SK-N-SH (cell line): ENCODE results near the gene TLCD2. TPM values are rescaled to one million over a fixed set of nuclear protein-coding genes. Genes with fewer than 3 reads are reported as not detected.
"Not testable (repeated sequence)": the region's sequence is repeated elsewhere in the genome, so short reads cannot be mapped to it uniquely, and the experiment has no call there.

Experiments
- CTCF ChIA-PET: fragments of 300-600, 350-600 bp; formaldehyde crosslinking; extraction: SDS; loops from one replicate; lab custom pipeline; 2021; lab: Yijun Ruan, JAX
- POLR2A ChIA-PET: fragments of 350-600 bp; sonication (Branson Sonifier 250); formaldehyde crosslinking; extraction: SDS; loops from one replicate; lab custom pipeline; 2020; ENCODE audit warnings: antibody characterized with exemption, inconsistent platforms; lab: Yijun Ruan, JAX
- DNase-seq: peaks from one replicate; pipeline ENCODE4 v3.0.0; 2012
- H2AFZ ChIP-seq: fragments of 200-600 bp; sonication (generic); 2 replicates; pipeline ENCODE4 v1.8.1; 2016; ENCODE audit warnings: antibody characterized with exemption, mild to moderate bottlenecking, low read depth
- H3F3A ChIP-seq: fragments of 200-600 bp; sonication (generic); replicated peaks from 2 replicates; pipeline ENCODE3; 2016; ENCODE audit warnings: antibody characterized with exemption, mild to moderate bottlenecking; ENCODE audit not compliant: insufficient read depth
- H3K27ac ChIP-seq, 2 experiments: fragments of 200-500 bp in 1 of 2; fragments of 200-600 bp in 1 of 2; sonication (Bioruptor generic) in 1 of 2; sonication (generic), shearing (Covaris generic) in 1 of 2; 2 replicates each; pipeline versions ENCODE4 v1.5.1 to v1.6.1; 2014 to 2016; ENCODE audit warnings: low read depth in 2 of 2, inconsistent platforms in 1 of 2, low read length in 1 of 2, mild to moderate bottlenecking in 1 of 2, mixed read lengths in 1 of 2
- H3K27me3 ChIP-seq: fragments of 200-600 bp; sonication (generic), shearing (Covaris generic); 2 replicates; pipeline ENCODE4 v1.6.1; 2016; ENCODE audit warnings: mixed run types; ENCODE audit not compliant: insufficient read depth
- H3K36me3 ChIP-seq, 2 experiments: fragments of 200-500 bp in 1 of 2; fragments of 200-600 bp in 1 of 2; sonication (Bioruptor generic) in 1 of 2; sonication (generic) in 1 of 2; replicated peaks in 1 of 2; 2 replicates each; pipeline versions ENCODE3 to v1.5.1; 2014 to 2016; ENCODE audit warnings: low read length in 1 of 2, mild to moderate bottlenecking in 1 of 2; ENCODE audit not compliant: insufficient read depth in 2 of 2, control insufficient read depth in 1 of 2
- H3K4me1 ChIP-seq, 2 experiments: fragments of 200-500 bp in 1 of 2; fragments of 200-600 bp in 1 of 2; sonication (Bioruptor generic) in 1 of 2; sonication (generic), shearing (Covaris generic) in 1 of 2; 2 replicates each; pipeline versions ENCODE4 v1.5.1 to v1.6.1; 2014 to 2016; ENCODE audit warnings: low read depth in 1 of 2, low read length in 1 of 2, mixed run types in 1 of 2; ENCODE audit not compliant: insufficient read depth in 2 of 2, control insufficient read depth in 1 of 2
- H3K4me2 ChIP-seq: fragments of 200-600 bp; sonication (generic), shearing (Covaris generic); 2 replicates; pipeline ENCODE4 v1.6.1; 2017; ENCODE audit warnings: mixed run types
- H3K4me3 ChIP-seq, 2 experiments: fragments of 200-500 bp in 1 of 2; fragments of 200-600 bp in 1 of 2; sonication (Bioruptor generic) in 1 of 2; sonication (generic), shearing (Covaris generic) in 1 of 2; 2 replicates each; pipeline versions ENCODE4 v1.5.1 to v1.8.1; 2014 to 2016; ENCODE audit warnings: low read depth in 2 of 2, inconsistent platforms in 1 of 2, low read length in 1 of 2, mild to moderate bottlenecking in 1 of 2, mixed read lengths in 1 of 2, moderate library complexity in 1 of 2
- H3K79me2 ChIP-seq: fragments of 200-600 bp; sonication (generic); 2 replicates; pipeline ENCODE4 v1.8.1; 2017; ENCODE audit warnings: mild to moderate bottlenecking; ENCODE audit not compliant: insufficient read depth
- H3K9ac ChIP-seq: fragments of 200-600 bp; sonication (generic); 2 replicates; pipeline ENCODE4 v1.6.1; 2017; ENCODE audit warnings: mixed run types
- H3K9me2 ChIP-seq: fragments of 200-600 bp; sonication (generic); 2 replicates; pipeline ENCODE4 v1.6.1; 2017; ENCODE audit warnings: mixed run types
- H3K9me3 ChIP-seq: fragments of 200-600 bp; sonication (generic); 2 replicates; pipeline ENCODE4 v1.6.1; 2017; ENCODE audit warnings: mixed run types, mild to moderate bottlenecking, moderate library complexity
- H4K20me1 ChIP-seq: fragments of 200-600 bp; sonication (generic); 2 replicates; pipeline ENCODE4 v1.6.1; 2017; ENCODE audit warnings: mild to moderate bottlenecking, mixed run types; ENCODE audit not compliant: insufficient read depth
- CHD2 ChIP-seq: fragments of 150-350 bp; IDR thresholded peaks from 2 replicates; pipeline ENCODE4 v1.6.1; 2018; ENCODE audit warnings: low read length; ENCODE audit not compliant: partially characterized antibody
- ELF1 ChIP-seq: IDR thresholded peaks from 2 replicates; pipeline ENCODE4 v1.4.0; 2012
- GABPA ChIP-seq: IDR thresholded peaks from 2 replicates; pipeline ENCODE4 v1.4.0; 2012; ENCODE audit warnings: low read depth, mild to moderate bottlenecking
- JUND ChIP-seq: IDR thresholded peaks from 2 replicates; pipeline ENCODE4 v1.4.0; 2012
- MEF2A ChIP-seq: IDR thresholded peaks from 2 replicates; pipeline ENCODE4 v1.4.0; 2012; ENCODE audit warnings: low read depth, borderline replicate concordance
- MXI1 ChIP-seq: IDR thresholded peaks from 2 replicates; pipeline ENCODE4 v1.6.1; 2012; ENCODE audit warnings: mild to moderate bottlenecking, low read depth, low read length, improper control_type of control experiment
- NRF1 ChIP-seq: IDR thresholded peaks from 2 replicates; pipeline ENCODE4 v1.6.1; 2012; ENCODE audit warnings: low read depth, mild to moderate bottlenecking, low read length
- RAD21 ChIP-seq: IDR thresholded peaks from 2 replicates; pipeline ENCODE4 v1.6.1; 2012; ENCODE audit warnings: mild to moderate bottlenecking, low read length
- RXRA ChIP-seq: IDR thresholded peaks from 2 replicates; pipeline ENCODE4 v1.4.0; 2012; ENCODE audit warnings: low read depth, mild to moderate bottlenecking, borderline replicate concordance
- SIN3A ChIP-seq: IDR thresholded peaks from 2 replicates; pipeline ENCODE4 v1.6.1; 2012; ENCODE audit warnings: low read depth, mild to moderate bottlenecking, low read length, moderate library complexity, borderline replicate concordance
- TAF1 ChIP-seq: IDR thresholded peaks from 2 replicates; pipeline ENCODE4 v1.6.1; 2012; ENCODE audit warnings: low read depth, mild to moderate bottlenecking, low read length, moderate library complexity, borderline replicate concordance
- TEAD4 ChIP-seq: IDR thresholded peaks from 2 replicates; pipeline ENCODE4 v1.4.0; 2012; ENCODE audit warnings: mild to moderate bottlenecking, borderline replicate concordance; ENCODE audit not compliant: insufficient read depth
- YY1 ChIP-seq: IDR thresholded peaks from 2 replicates; pipeline ENCODE4 v1.4.0; 2012; ENCODE audit warnings: low read depth, mild to moderate bottlenecking
- WGBS: methylation state at CpG from one replicate; pipeline ENCODE4 v1.1.6; 2017; ENCODE audit warnings: low lambda C conversion rate; 5-methylcytosine and 5-hydroxymethylcytosine counted together
- polyA plus RNA-seq, 3 experiments: library from polyadenylated mRNA; depleted of rRNA; stranded (reverse); fragments of >200 nt; gene quantifications; 2 replicates each; pipeline ENCODE4 v1.2.3, GENCODE V29; 2012
- TF ChIP-seq, protein P1 (sequence below): IDR thresholded peaks from 2 replicates; pipeline ENCODE4 v1.4.0; 2012; ENCODE audit warnings: low read depth, borderline replicate concordance
- TF ChIP-seq, protein P2 (sequence below): IDR thresholded peaks from 2 replicates; pipeline ENCODE4 v1.4.0; 2012; ENCODE audit warnings: low read depth
- TF ChIP-seq, protein P3 (sequence below): fragments of 150-350 bp; IDR thresholded peaks from 2 replicates; pipeline ENCODE4 v1.6.1; 2016; ENCODE audit warnings: mild to moderate bottlenecking, low read depth, low read length
- TF ChIP-seq, protein P4 (sequence below): fragments of 150-350 bp; IDR thresholded peaks from 2 replicates; pipeline ENCODE4 v1.6.1; 2017; ENCODE audit warnings: antibody characterized with exemption, low read length, low read depth, borderline replicate concordance

The TLCD2 gene
- polyA plus RNA-seq, 1 of the 3 experiments (the other 2 are of a cell fraction) = 1.3 TPM

DNA sequence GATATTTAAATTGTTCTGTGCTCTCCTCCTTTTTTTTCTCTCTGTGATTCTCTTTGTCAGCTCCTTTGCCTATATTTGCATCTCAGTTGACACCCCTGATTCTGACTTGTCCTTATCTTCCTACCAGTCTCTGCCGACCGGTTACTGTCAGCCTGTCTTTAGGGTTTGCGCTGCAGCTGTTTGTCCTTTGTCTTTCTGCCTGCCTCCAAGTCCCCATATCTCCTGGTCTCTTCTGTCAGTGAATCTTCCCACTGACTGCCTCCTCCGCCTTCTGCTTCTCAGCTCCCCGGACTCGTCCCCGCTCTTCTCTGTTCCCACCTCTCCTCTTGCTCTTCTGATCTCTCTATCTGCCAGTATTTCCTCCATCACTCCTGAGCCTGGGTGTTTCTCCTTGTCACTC lies 5.2 kb downstream of the TLCD2 start (continued):
- TF ChIP-seq, protein P1, sequence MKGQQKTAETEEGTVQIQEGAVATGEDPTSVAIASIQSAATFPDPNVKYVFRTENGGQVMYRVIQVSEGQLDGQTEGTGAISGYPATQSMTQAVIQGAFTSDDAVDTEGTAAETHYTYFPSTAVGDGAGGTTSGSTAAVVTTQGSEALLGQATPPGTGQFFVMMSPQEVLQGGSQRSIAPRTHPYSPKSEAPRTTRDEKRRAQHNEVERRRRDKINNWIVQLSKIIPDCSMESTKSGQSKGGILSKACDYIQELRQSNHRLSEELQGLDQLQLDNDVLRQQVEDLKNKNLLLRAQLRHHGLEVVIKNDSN = no peak
- TF ChIP-seq RXRA (no peak), SIN3A (no peak)
- TF ChIP-seq, protein P2, sequence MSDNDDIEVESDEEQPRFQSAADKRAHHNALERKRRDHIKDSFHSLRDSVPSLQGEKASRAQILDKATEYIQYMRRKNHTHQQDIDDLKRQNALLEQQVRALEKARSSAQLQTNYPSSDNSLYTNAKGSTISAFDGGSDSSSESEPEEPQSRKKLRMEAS = no peak

DNA sequence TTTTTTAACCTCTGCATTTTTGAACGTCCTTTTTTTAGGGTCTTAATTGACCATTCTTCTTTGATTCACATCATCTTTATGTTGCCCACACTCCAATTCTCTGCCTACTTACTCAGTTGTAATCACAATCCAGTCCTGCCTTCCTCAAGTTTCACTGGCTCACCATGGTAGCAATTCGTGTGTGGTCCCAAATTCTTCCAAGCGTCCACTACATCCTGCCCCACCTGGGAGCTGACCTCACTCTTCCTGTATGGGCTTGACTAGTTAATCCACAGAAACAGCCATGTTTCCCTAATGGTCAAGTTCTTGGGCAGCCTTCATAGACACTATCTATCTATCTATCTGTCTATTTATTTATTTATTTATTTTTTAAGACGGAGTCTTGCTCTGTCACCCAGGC lies 7.1 kb downstream of the TLCD2 start:
- no peak overlapping the region for H3K4me2 ChIP-seq
- no peaks in the 10 kb centered on the region for H4K20me1 ChIP-seq
- H3K79me2 ChIP-seq = no peaks in the 10 kb centered on the region
- H3K4me1 ChIP-seq = no peaks in the 10 kb centered on the region; a peak in 1 of 4 replicates
- WGBS = 63% methylated on average over 4 of the region's 4 CpGs
- no peaks in the 10 kb centered on the region for H3F3A ChIP-seq
- H3K9me3 ChIP-seq = no peaks in the 10 kb centered on the region
- DNase-seq = no peak
- H3K4me3 ChIP-seq = no peak overlapping the region
- H3K27ac ChIP-seq = no peak overlapping the region
- H3K9ac ChIP-seq = no peak overlapping the region
- TF ChIP-seq, protein P1 = no peak
- no peak for TF ChIP-seq CHD2
- no peak for TF ChIP-seq MEF2A
- TF ChIP-seq TEAD4 = no peak
- TF ChIP-seq, protein P3, sequence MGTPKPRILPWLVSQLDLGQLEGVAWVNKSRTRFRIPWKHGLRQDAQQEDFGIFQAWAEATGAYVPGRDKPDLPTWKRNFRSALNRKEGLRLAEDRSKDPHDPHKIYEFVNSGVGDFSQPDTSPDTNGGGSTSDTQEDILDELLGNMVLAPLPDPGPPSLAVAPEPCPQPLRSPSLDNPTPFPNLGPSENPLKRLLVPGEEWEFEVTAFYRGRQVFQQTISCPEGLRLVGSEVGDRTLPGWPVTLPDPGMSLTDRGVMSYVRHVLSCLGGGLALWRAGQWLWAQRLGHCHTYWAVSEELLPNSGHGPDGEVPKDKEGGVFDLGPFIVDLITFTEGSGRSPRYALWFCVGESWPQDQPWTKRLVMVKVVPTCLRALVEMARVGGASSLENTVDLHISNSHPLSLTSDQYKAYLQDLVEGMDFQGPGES = no peak
- no peak for TF ChIP-seq GABPA
- TF ChIP-seq ELF1 = no peak
- TF ChIP-seq NRF1 = no peak
- no peak for TF ChIP-seq RAD21
- no peak for TF ChIP-seq JUND
- TF ChIP-seq, protein P4, sequence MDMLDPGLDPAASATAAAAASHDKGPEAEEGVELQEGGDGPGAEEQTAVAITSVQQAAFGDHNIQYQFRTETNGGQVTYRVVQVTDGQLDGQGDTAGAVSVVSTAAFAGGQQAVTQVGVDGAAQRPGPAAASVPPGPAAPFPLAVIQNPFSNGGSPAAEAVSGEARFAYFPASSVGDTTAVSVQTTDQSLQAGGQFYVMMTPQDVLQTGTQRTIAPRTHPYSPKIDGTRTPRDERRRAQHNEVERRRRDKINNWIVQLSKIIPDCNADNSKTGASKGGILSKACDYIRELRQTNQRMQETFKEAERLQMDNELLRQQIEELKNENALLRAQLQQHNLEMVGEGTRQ = no peak
- no peak for TF ChIP-seq RXRA
- TF ChIP-seq TAF1 = no peak
- TF ChIP-seq YY1 = no peak
- no peak for TF ChIP-seq MXI1
- CTCF ChIA-PET = interaction anchor here (1.0 to 1.3 kb wide), 2 partner anchors 14 to 27 kb away, joined by 3 read pairs; no protein-coding TSS in a partner anchor
- POLR2A ChIA-PET = no interaction called here
- no peaks in the 10 kb centered on the region for H3K36me3 ChIP-seq
- no peaks in the 10 kb centered on the region for H3K9me2 ChIP-seq
- no peak overlapping the region for H2AFZ ChIP-seq
- H3K27me3 ChIP-seq = no peaks in the 10 kb centered on the region

DNA sequence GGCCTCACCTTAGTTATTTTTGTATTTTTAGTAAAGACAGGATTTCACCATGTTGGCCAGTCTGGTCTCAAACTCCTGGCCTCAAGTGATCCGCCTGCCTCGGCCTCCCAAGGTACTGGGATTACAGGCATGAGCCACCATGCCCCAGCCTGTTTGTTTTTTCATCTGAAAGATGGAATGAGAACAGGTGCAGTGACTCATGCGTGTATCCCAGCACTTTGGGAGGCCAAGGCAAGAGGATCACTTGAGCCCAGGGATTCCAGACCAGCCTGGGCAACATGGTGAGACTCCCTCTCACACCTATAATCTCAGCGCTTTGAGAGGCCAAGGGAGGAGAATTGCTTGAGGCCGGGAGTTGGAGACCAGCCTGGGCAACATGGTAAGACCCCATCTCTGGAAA lies 10.3 kb downstream of the TLCD2 start:
- POLR2A ChIA-PET = not testable (repeated sequence)

More for the DNA sequence above, 10.3 kb downstream of the TLCD2 start:
- H3K79me2 ChIP-seq, CTCF ChIA-PET, DNase-seq, H3K36me3 ChIP-seq, H3K4me3 ChIP-seq, H3K27ac ChIP-seq, H3K9me3 ChIP-seq, H3K9me2 ChIP-seq, H3F3A ChIP-seq, H4K20me1 ChIP-seq, H3K9ac ChIP-seq, H2AFZ ChIP-seq, H3K4me1 ChIP-seq, H3K4me2 ChIP-seq, H3K27me3 ChIP-seq: not testable (repeated sequence)
- 77% methylated on average over 5 of the region's 5 CpGs for WGBS
